ENCODE results near the gene MTOR. TPM values are rescaled to one million over a fixed set of nuclear protein-coding genes. Genes with fewer than 3 reads are reported as not detected.

Gene MTOR
- 30.2 and 57.4 TPM in 2 replicates for total RNA-seq

GRCh38 chr1:11262171-11263049 is at the start of gene MTOR:
MTOR (minus strand) TSS chr1:11262551; CDS start chr1:11259409, 3,142 bp downstream.

DNA sequence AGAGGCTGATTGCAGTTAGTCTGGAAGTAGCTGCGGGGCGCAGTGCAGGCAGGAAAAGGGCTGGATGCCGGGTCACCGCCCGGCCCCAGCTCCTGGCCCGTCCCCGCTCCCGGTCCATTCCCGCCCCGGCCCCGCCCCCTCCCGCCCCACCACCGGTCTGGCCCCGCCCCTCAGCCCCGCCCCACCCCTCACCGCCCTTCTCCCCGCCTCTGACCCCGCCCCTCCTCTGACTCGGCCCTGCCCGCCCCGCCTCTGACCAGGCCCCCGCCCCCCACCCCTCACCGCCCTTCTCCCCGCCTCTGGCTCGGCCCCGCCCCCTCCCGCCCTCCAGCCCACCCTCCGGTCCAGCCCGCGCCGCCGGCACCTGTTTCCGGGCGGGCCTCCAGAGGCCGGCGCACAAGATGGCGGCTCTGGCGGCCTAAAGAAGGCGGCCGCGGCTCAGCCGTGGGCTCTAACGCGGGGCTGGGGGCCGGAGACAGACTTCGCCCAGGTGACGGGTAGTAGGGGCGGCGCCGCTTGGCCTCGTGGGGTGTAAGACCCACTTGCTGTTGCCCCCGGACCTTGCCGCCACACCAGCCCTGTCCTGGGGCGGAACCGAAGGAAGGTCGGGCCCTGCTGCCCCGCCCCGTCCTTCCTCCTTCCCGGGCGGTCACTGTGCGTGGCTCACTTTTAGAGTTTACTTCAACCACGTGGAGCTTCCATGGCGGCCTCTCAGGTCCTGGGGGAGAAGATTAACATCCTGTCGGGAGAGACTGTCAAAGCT is 10.7 kb upstream of the MTOR start, which contains the start of gene UBIAD1:
TSS of gene UBIAD1 (plus strand) at position 367 of the 763 bp plus-strand sequence. CDS start at position 701, 334 bp downstream.

DNA sequence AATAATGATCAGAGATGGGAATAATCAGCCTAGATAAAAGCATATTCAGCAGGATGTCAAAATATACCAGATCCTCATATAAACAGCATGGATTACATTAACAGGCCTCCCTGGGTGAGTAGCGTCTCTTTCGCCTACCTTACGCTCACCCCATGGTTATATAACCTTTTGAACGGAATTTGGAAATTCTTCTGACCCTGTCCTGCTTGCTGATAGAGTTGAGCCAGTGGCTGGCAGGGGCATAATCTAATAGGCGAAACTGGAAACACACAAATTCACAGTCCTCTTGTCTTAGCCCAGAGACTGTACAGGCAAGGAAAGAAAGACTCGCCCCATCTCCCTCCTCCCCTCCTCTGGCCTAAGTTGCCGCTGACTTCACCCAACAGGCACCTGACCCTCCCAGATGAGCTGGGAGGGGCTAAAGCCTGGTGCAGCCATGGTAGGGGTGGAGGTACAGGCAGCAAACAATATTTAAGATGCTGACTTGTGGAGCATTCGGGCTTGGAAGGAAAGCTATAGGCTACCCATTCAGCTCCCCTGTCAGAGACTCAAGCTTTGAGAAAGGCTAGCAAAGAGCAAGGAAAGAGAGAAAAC is 73.4 kb downstream of the MTOR start, which contains the start of gene ANGPTL7:
TSS of gene ANGPTL7 (plus strand) at position 498 of the 594 bp plus-strand sequence. CDS start 225 bp downstream, outside the sequence.

GRCh38 chr1:11099310-11100148 is 162.8 kb downstream of the MTOR start, which contains the start of gene EXOSC10:
EXOSC10 (minus strand) TSS chr1:11099869; CDS start chr1:11099831, 38 bp downstream.

DNA sequence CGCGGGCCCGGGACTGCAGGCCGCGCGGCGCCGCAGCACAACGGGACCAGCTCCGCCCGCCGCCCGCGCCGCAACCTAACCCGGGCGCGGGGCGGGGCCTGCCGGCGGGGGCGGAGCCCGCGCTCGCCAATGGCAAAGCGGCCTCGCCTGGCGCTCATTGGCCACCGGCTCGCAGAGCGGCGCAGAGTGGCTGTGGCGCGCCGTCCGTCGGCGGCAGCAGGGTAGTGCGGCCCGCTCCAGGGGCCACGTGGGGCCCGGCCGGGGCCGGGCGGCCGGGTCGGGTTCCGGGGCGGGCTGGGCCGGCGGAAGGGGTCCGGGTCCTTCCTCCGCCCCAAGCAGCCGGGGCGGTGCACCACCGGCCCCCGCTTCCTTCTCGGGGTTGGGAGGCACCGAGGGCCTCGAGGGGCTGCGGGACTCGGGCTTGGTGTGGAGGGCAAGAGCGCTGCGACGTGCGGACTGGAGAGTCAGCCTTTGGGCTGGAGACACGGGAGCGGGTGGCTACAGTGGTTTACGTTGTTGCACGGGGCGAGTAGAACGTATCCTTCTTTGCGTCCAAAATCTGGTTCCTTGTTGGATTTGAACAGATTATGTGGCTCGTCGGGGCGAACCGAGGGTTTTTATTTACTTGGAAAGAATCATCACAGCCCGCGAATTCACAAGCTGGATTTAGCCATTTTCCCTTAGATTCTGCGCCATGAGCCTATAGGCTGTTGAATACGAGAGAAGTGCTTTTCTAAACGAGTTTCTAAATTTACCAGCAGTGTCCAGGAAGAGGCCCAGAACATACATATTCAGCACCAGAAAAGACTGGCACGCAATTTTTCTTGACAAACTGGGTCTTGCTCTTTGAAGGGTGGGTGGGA is 202.2 kb downstream of the MTOR start, which contains the start of gene SRM:
TSS of gene SRM (minus strand) at position 51 of the 863 bp plus-strand sequence. CDS start 75 bp downstream, outside the sequence.

Small RNAs within 50 kb of the gene (small RNA-seq; reads per million reads assigned to genes)
- gene RNU6-291P, result not detected
- gene RNU6-537P, result 0.49 reads per million, percentile 26 among the genes with 10 or more reads in this experiment
- gene RPL39P6, result not detected

Other genes with a start within 250 kb of the MTOR start
- 44.9 and 82.8 TPM in 2 replicates for gene TARDBP, start 249.9 kb downstream of the MTOR start, total RNA-seq
- not detected in 2 replicates for gene MASP2, start 215.3 kb downstream of the MTOR start, total RNA-seq
- 15.7 and 35.9 TPM in 2 replicates for gene SRM, start 202.5 kb downstream of the MTOR start, total RNA-seq
- gene EXOSC10, start 162.7 kb downstream of the MTOR start, total RNA-seq, result 43.2 and 61.4 TPM in 2 replicates
- gene ANGPTL7, start 73.2 kb downstream of the MTOR start, total RNA-seq, result not detected in 2 replicates
- gene UBIAD1, start 10.6 kb upstream of the MTOR start, total RNA-seq, result 6.3 and 13.3 TPM in 2 replicates
- gene DISP3, start 216.6 kb upstream of the MTOR start, total RNA-seq, result under 0.01 and 0.54 TPM in 2 replicates